ENCODE measurements around the gene ATG13.

DNA sequence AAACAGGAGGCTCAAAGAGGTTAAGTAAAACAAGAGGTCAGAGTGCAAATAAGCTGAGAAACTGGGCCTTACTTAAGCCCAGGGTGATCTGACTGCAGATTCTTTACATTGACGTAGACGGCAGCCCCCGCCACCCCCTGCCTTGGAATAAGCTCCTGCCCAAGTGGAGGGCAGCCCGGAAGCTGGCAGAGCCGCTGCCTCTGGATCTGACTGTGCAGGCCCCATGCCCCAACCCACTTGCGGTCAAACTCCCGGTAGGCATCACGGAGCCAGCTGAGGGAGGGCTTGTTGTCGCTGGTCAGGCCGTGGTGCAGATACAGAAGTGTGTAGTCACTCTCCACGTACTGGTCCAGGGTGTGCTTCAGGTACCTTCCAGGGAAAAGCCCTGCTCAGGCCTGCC is 64.5 kb downstream of the ATG13 start:
- TF ChIP-seq, protein P1, sequence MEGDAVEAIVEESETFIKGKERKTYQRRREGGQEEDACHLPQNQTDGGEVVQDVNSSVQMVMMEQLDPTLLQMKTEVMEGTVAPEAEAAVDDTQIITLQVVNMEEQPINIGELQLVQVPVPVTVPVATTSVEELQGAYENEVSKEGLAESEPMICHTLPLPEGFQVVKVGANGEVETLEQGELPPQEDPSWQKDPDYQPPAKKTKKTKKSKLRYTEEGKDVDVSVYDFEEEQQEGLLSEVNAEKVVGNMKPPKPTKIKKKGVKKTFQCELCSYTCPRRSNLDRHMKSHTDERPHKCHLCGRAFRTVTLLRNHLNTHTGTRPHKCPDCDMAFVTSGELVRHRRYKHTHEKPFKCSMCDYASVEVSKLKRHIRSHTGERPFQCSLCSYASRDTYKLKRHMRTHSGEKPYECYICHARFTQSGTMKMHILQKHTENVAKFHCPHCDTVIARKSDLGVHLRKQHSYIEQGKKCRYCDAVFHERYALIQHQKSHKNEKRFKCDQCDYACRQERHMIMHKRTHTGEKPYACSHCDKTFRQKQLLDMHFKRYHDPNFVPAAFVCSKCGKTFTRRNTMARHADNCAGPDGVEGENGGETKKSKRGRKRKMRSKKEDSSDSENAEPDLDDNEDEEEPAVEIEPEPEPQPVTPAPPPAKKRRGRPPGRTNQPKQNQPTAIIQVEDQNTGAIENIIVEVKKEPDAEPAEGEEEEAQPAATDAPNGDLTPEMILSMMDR (IDR thresholded peaks at IDR 0.05; ENCODE audit: low read depth, low read length) = no peak
- no peak for TF ChIP-seq EZH2phosphoT487 (IDR thresholded peaks at IDR 0.05; ENCODE audit: low read depth)

Measured in OCI-LY3 (cell line).